ENCODE results near the gene KLHL26.

DNA sequence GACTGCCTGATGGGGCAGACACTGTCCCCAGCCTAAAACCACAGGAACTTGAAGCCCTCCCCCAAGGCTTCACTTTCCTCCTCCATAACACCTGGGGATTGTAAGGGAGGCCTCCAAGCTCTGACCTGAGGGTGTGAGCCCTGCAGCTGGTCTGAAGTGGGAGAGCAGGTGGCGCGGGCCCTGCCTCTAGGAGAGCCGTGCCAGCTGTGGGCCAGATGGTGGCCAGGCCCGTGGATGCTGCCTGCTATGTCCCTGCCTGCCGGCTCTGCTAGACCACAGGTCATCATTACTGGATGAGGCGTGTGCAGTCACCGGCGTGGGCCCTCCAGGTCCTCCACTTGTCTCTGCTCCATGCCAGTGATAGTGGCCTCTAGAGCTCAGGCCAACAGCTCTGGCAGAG, 3.5 kb upstream of the KLHL26 start:
- TF ChIP-seq, protein P1, sequence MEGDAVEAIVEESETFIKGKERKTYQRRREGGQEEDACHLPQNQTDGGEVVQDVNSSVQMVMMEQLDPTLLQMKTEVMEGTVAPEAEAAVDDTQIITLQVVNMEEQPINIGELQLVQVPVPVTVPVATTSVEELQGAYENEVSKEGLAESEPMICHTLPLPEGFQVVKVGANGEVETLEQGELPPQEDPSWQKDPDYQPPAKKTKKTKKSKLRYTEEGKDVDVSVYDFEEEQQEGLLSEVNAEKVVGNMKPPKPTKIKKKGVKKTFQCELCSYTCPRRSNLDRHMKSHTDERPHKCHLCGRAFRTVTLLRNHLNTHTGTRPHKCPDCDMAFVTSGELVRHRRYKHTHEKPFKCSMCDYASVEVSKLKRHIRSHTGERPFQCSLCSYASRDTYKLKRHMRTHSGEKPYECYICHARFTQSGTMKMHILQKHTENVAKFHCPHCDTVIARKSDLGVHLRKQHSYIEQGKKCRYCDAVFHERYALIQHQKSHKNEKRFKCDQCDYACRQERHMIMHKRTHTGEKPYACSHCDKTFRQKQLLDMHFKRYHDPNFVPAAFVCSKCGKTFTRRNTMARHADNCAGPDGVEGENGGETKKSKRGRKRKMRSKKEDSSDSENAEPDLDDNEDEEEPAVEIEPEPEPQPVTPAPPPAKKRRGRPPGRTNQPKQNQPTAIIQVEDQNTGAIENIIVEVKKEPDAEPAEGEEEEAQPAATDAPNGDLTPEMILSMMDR (IDR thresholded peaks at IDR 0.05) = no peak
- TF ChIP-seq POLR2A (IDR thresholded peaks at IDR 0.05) = no peak

Data from uterus (tissue), 2 donors.